GM12892 (cell line): ENCODE data around the gene EPB41.

Source experiments
- POLR2A ChIP-seq: IDR thresholded peaks from 2 replicates; pipeline ENCODE4 v1.6.1; 2011; ENCODE audit warnings: low read depth, low read length, control low read depth
- TAF1 ChIP-seq: IDR thresholded peaks from 2 replicates; pipeline ENCODE4 v1.6.1; 2011; ENCODE audit warnings: low read depth, mild to moderate bottlenecking, control low read depth, low read length, borderline replicate concordance

DNA sequence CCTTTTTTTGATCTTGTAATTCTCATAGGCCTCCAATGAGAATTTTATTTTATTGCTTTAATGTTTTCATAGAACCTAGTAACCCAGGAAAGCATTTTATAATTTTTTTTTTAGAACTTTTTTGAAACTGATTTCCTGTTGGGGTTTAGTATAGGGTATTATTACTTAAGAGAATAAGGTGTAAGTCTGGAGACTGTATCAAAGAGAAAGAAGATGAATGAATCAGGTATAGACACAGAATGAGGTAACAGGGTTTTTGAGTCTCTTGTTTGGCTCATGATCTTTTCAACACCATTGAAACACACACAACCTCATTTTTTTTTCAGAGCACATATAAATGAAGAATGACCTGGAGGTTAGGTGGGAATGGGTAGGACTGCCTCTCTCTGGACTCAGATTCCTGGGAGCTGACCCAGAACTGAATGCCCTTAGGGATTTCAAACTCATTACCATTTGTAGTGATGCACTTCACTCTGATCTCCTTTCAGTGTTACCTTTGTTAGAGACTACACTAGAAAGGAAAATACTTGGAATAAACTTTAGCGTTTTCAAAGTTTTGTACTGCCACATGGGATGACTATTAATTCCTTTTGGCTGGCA lies 51.0 kb downstream of the EPB41 start:
- no peak for TF ChIP-seq POLR2A
- TF ChIP-seq TAF1: no peak
